H1 (cell line): ENCODE measurements around the gene NTN1.

Experiments used
- ATF3 ChIP-seq: IDR thresholded peaks from 2 replicates; pipeline ENCODE4 v1.6.1; 2011; ENCODE audit warnings: low read depth, mild to moderate bottlenecking, low read length; ENCODE audit not compliant: insufficient read depth
- BACH1 ChIP-seq: IDR thresholded peaks from 2 replicates; pipeline ENCODE4 v1.6.1; 2012; ENCODE audit warnings: low read length, improper control_type of control experiment
- BCL11A ChIP-seq, 2 experiments: IDR thresholded peaks; one replicate each; pipeline ENCODE4 v1.6.1; 2011; ENCODE audit warnings: low read depth in 2 of 2, low read length in 2 of 2, mild to moderate bottlenecking in 2 of 2
- CHD2 ChIP-seq: IDR thresholded peaks from 2 replicates; pipeline ENCODE4 v1.6.1; 2012; ENCODE audit warnings: low read length, improper control_type of control experiment
- CTCF ChIP-seq, 3 experiments: IDR thresholded peaks; 1 replicate in 2 of 3; 2 replicates in 1 of 3; pipeline versions ENCODE4 v1.5.1 to v1.6.1; 2011; ENCODE audit warnings: low read length in 3 of 3, mild to moderate bottlenecking in 3 of 3, inconsistent platforms in 2 of 3, low read depth in 1 of 3, moderate library complexity in 1 of 3; ENCODE audit not compliant: insufficient read depth in 1 of 3; ENCODE audit errors: control extremely low read depth in 1 of 3
- EP300 ChIP-seq, 2 experiments: IDR thresholded peaks; 1 replicate in 1 of 2; 2 replicates in 1 of 2; pipeline ENCODE4 v1.6.1; 2011 to 2012; ENCODE audit warnings: low read depth in 2 of 2, low read length in 2 of 2, mild to moderate bottlenecking in 2 of 2, borderline replicate concordance in 1 of 2, inconsistent platforms in 1 of 2, moderate library complexity in 1 of 2
- EZH2 ChIP-seq: fragments of 200-600 bp; sonication (generic); IDR thresholded peaks from 2 replicates; pipeline ENCODE4 v1.7.1; 2012; ENCODE audit warnings: low read depth, mild to moderate bottlenecking, moderate library complexity, low read length, inconsistent platforms; ENCODE audit not compliant: severe bottlenecking
- GABPA ChIP-seq: IDR thresholded peaks from 2 replicates; pipeline ENCODE4 v1.6.1; 2011; ENCODE audit warnings: mild to moderate bottlenecking, low read length, moderate library complexity, borderline replicate concordance; ENCODE audit not compliant: insufficient read depth
- JUND ChIP-seq: IDR thresholded peaks from 2 replicates; pipeline ENCODE4 v1.6.1; 2011; ENCODE audit warnings: mild to moderate bottlenecking, improper control_type of control experiment, low read length
- POLR2A ChIP-seq, 2 experiments: IDR thresholded peaks; 1 replicate in 1 of 2; 2 replicates in 1 of 2; pipeline ENCODE4 v1.6.1; 2011; ENCODE audit warnings: low read depth in 2 of 2, low read length in 2 of 2, mild to moderate bottlenecking in 2 of 2; ENCODE audit errors: control extremely low read depth in 1 of 2
- RBBP5 ChIP-seq: IDR thresholded peaks from 2 replicates; pipeline ENCODE4 v1.7.1; 2012; ENCODE audit warnings: low read depth, mild to moderate bottlenecking, inconsistent platforms, low read length, moderate library complexity, borderline replicate concordance

GRCh38 chr17:9051561-9051960 lies 30.3 kb downstream of the NTN1 start:
- TF ChIP-seq EP300 (IDR thresholded peaks at IDR 0.05; ENCODE audit: borderline replicate concordance in 1 of 2, low read depth in 2 of 2, low read length in 2 of 2) (no peak), CTCF (IDR thresholded peaks at IDR 0.05; ENCODE audit: control extremely low read depth in 1 of 3, insufficient read depth in 1 of 3, low read depth in 1 of 3, low read length in 3 of 3) (no peak), RBBP5 (no peak), BACH1 (no peak), POLR2A (IDR thresholded peaks at IDR 0.05; ENCODE audit: control extremely low read depth in 1 of 2, low read depth in 2 of 2, low read length in 2 of 2) (no peak), CHD2 (no peak), EZH2 (no peak), JUND (no peak), ATF3 (no peak), BCL11A (IDR thresholded peaks at IDR 0.05; ENCODE audit: low read depth in 2 of 2, low read length in 2 of 2) (no peak), GABPA (no peak)
